Activated CD4-positive, alpha-beta T cell treated with anti-CD3 and anti-CD28 coated beads for 36 hours (primary cell): ENCODE results near the gene FARP1. TPM values are rescaled to one million over a fixed set of nuclear protein-coding genes. Genes with fewer than 3 reads are reported as not detected.
"Not testable (repeated sequence)": the region's sequence is repeated elsewhere in the genome, so short reads cannot be mapped to it uniquely, and the experiment has no call there.

Experiments used
- ATAC-seq: fragments of 200-7000 bp; cut with Tn5 transposase; one replicate; pipeline ENCODE4 v1.10.0; 2021; ENCODE audit warnings: mild to moderate bottlenecking, moderate library complexity
- CTCF ChIA-PET: fragments of 350-600 bp; sonication (Branson Sonifier 250); formaldehyde crosslinking; loops from one replicate; lab custom pipeline; 2021; ENCODE audit warnings: antibody characterized with exemption; lab: Charles Lee
- POLR2A ChIA-PET: fragments of 350-600 bp; sonication (Branson Sonifier 250); formaldehyde crosslinking; loops from one replicate; lab custom pipeline; 2021; ENCODE audit warnings: antibody characterized with exemption, inconsistent platforms; lab: Charles Lee
- DNase-seq: peaks from one replicate; pipeline ENCODE4 v3.0.0-alpha.2; 2020
- H3K27ac Mint-ChIP-seq: one replicate; pipeline ENCODE4 v1.8.0; 2021; ENCODE audit warnings: mixed read lengths
- H3K27me3 Mint-ChIP-seq: one replicate; pipeline ENCODE4 v1.8.0; 2021; ENCODE audit warnings: mixed read lengths
- H3K36me3 Mint-ChIP-seq: one replicate; pipeline ENCODE4 v1.8.0; 2021; ENCODE audit warnings: low read depth, mixed read lengths
- H3K4me1 Mint-ChIP-seq: one replicate; pipeline ENCODE4 v1.8.0; 2021; ENCODE audit warnings: mixed read lengths
- H3K4me3 Mint-ChIP-seq: one replicate; pipeline ENCODE4 v1.8.0; 2021; ENCODE audit warnings: mild to moderate bottlenecking, moderate library complexity, mixed read lengths
- H3K9me3 Mint-ChIP-seq: one replicate; pipeline ENCODE4 v1.8.0; 2021; ENCODE audit warnings: low read depth, mixed read lengths
- intact Hi-C, 2 experiments: fragments of 100-400 bp; cut with DNase I in 1 of 2; cut with micrococcal nuclease in 1 of 2; formaldehyde crosslinking; loops; one replicate each; pipeline versions ENCODE4 v1.14.2 to v1.15.1; 2022 to 2024; cut with DNase I, micrococcal nuclease
- total RNA-seq, 2 experiments: library from RNA; stranded (reverse); gene quantifications; one replicate each; pipeline ENCODE4 v1.2.3, GENCODE V29; 2021

Gene FARP1
- total RNA-seq, 2 experiments from 2014 or later = 0.25 to 0.40 TPM

DNA sequence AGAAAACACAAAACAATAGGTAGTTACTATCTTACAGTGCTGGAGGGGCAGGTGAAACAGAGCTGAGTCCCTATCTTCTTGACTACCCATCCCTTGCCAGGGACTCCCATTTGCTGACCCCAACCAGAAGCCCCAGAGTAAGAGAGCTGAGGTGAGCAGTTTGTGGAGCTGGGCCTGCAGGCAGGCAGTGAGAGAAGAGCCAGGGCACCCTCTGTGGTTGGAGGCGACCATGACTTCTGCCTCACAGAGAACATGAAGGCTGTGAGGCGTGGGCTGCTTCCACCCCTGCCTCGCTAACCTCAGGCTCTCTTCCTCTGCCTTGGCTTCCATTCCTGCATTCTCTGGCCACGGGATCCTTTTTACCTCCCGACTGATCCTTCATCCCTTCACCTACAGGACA is 81.7 kb downstream of the FARP1 start:
- ChIA-PET CTCF (no interaction called here), POLR2A (interaction anchor here (0.5 kb wide), 1 partner anchor 16 kb away, joined by 5 read pairs; no protein-coding TSS in a partner anchor)
- Mint-ChIP-seq H3K27me3 (peaks cover 4% of the 10 kb centered on the region), H3K27ac (no peak overlapping the region), H3K36me3 (no peaks in the 10 kb centered on the region), H3K9me3 (no peaks in the 10 kb centered on the region), H3K4me3 (no peak overlapping the region), H3K4me1 (no peaks in the 10 kb centered on the region)
- no peak for DNase-seq
- no peak for ATAC-seq
- intact Hi-C loops = no loop called here

DNA sequence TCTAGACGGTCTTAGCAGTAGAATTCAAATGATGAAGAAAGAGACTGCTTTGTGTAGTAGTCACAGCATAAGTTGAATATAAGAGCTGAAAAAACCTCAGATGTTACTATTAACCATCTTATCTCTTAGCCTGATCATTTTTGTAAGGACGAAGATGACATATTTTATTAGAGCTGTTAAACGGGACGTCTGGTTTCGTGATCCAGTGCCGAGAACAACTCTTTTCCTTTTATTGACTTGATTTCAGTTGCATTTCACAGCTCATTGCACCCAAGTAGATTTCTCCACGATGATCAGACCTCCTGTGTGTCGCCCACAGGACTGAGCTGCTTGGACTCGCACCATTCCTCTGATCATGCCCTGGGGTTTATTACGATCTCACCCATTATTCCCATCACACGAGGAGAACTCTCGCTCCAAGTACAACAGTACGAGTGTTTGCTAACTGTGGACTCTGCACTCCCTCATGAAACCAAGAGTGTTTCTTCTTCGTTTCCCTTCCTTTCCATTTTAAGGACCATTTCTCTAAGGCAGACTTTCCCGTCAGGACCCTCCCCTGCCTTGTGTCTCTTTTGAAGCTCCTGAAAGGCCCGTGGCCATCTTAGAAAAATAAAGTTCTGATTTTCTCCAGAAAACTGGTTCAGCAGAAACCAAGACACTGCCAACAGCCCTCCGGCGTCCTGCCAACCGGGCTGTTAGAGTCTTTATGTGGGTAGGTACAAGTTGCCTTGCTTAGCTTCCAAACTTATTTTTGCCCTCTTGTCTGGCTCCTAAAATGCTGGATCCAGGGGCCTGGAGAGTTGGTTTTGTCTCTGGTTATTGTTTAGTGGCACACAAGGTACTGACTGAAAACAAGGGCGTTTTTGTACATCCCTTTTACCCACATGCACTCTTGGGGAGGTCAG is 82.4 kb downstream of the FARP1 start:
- ChIA-PET CTCF (no interaction called here), POLR2A (interaction anchor here (0.5 kb wide), 1 partner anchor 17 kb away, joined by 5 read pairs; no protein-coding TSS in a partner anchor)
- Mint-ChIP-seq H3K4me3 (no peak overlapping the region), H3K4me1 (no peaks in the 10 kb centered on the region), H3K36me3 (no peaks in the 10 kb centered on the region), H3K27me3 (peaks cover 4% of the 10 kb centered on the region), H3K9me3 (no peaks in the 10 kb centered on the region), H3K27ac (no peak overlapping the region)
- intact Hi-C loops = no loop called here
- ATAC-seq (no peak), DNase-seq (no peak)

DNA sequence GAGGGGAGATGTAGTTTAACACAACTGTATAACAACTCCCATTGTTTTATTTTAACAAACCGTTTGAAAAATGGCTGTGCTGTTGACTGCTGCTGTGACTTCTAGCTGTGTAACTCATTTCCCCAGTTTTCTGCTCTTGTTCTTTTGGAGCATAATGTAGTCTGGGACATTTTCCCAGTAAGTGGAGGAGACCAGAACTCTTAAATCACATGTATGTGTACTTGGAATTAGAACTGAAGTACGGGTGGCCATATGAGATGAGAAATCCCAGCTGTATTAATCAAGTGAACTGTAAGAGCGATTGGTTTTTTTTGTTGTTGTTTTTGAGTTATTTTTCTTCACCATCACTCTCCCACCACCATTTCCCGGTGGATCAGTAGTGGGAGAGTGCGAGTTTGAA is 83.6 kb downstream of the FARP1 start:
- intact Hi-C loops = no loop called here
- ChIA-PET CTCF (no interaction called here), POLR2A (no interaction called here)
- Mint-ChIP-seq H3K27ac (no peak overlapping the region), H3K9me3 (peaks cover 3% of the 10 kb centered on the region), H3K4me3 (no peak overlapping the region), H3K36me3 (no peaks in the 10 kb centered on the region), H3K4me1 (no peaks in the 10 kb centered on the region), H3K27me3 (peaks cover 4% of the 10 kb centered on the region)
- DNase-seq (no peak), ATAC-seq (no peak)

DNA sequence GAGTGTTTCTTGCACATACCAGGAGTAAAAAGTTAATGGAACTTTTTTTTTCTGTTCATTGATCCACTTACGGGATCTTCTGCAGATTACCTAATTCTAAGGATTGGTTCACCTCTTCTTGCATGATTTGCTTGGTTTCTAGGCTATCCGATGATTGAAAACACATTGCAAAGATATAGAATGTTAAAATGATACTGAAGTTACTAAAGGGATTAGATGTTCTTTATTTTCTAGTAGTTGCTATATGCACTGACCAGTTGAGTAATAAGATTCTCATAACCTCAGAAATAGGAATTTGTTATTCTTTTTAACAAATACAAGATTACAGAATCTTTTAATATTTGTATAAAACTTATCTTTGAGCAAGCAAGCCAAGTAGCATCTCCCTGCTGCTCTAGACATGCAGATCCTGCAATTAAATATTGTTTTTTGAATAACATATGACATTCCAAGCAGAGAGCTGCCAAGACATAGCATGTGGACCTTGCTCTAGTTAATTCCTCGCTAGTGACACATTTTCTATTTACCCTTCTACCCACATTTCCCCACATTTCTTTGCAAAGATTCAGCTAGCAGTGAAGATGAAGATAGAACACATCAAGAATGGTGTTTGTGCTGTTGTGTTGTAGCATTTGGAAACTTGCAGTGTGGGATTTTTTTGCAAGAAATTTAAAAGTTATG is 85.9 kb downstream of the FARP1 start:
- POLR2A ChIA-PET = no interaction called here
- Mint-ChIP-seq H3K4me3 (no peak overlapping the region), H3K9me3 (peaks cover 3% of the 10 kb centered on the region), H3K36me3 (no peaks in the 10 kb centered on the region), H3K4me1 (no peaks in the 10 kb centered on the region), H3K27me3 (peaks cover 4% of the 10 kb centered on the region), H3K27ac (no peak overlapping the region)
- no peak for DNase-seq
- ATAC-seq = no peak
- intact Hi-C loops = no loop called here
- CTCF ChIA-PET = no interaction called here

DNA sequence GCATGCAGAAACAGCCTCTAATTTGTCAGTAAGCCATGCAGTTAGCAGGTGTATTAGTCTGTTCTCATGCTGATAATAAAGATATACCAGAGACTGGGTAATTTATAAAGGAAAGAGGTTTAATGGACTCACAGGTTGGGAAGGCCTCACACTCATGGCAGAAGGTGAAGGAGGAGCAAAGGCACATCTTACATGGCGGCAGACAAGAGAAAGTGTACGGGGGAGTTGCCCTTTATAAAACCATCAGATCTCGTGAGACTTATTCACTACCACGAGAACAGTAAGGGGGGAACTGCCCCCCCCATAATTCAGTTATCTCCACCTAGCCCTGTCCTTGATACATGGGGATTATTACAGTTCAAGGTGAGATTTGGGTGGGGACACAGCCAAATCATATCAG is 87.9 kb downstream of the FARP1 start:
- POLR2A ChIA-PET, DNase-seq, intact Hi-C loops, H3K27me3 Mint-ChIP-seq, H3K9me3 Mint-ChIP-seq, H3K4me3 Mint-ChIP-seq, H3K4me1 Mint-ChIP-seq, H3K27ac Mint-ChIP-seq, ATAC-seq, H3K36me3 Mint-ChIP-seq: not testable (repeated sequence)
- CTCF ChIA-PET = interaction anchor here (0.5 to 0.6 kb wide), 2 partner anchors 17 to 475 kb away, joined by 3 to 4 read pairs; no protein-coding TSS in a partner anchor

DNA sequence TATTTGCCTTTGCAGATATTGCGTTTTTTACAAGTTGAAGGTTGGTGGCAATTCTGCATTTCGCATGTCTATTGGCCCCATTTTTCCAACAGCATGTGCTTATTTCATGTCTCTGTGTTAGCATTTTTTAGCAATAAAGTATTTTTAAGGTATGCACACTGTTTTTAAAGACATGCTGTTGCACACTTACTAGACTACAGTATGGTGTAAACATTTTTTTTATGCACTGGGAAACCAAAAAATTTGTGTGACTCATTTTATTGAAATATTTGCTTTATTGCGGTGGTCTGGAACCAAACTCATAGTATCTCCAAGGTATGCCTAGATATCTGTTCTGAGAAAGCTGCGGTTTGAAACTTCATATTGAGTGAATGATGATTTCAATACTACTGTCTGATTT is 89.6 kb downstream of the FARP1 start:
- no peak for ATAC-seq
- POLR2A ChIA-PET = no interaction called here

DNA sequence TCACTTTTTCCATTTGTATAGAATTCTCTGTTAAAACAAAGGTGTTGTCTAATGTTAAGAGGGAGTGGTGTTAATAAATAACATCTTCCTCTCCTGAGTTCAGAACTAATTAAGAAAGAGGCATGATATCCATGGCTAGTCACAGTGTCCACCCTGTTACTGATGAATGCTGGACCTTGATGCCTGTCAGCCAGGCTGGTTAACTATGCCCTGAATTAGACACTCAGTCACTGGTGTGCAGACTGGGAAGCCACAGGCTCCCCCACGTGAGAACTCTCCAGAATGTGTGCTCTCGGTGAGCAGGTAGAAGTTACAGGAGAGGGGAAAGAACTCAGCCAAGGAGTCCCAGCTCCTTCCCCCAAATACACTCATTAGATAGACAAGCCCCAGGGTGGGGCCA is 90.2 kb downstream of the FARP1 start:
- intact Hi-C loops = no loop called here
- H3K36me3 Mint-ChIP-seq = no peaks in the 10 kb centered on the region
- no peaks in the 10 kb centered on the region for H3K4me1 Mint-ChIP-seq
- H3K27ac Mint-ChIP-seq = no peak overlapping the region
- H3K4me3 Mint-ChIP-seq = no peak overlapping the region
- CTCF ChIA-PET = interaction anchor here (0.7 kb wide), 1 partner anchor 48 kb away, joined by 3 read pairs; no protein-coding TSS in a partner anchor
- peaks cover 4% of the 10 kb centered on the region for H3K27me3 Mint-ChIP-seq
- DNase-seq = no peak
- POLR2A ChIA-PET = no interaction called here
- ATAC-seq = no peak
- H3K9me3 Mint-ChIP-seq = peaks cover 3% of the 10 kb centered on the region

More for the DNA sequence above, 89.6 kb downstream of the FARP1 start:
- H3K4me3 Mint-ChIP-seq = no peak overlapping the region
- intact Hi-C loops = no loop called here
- CTCF ChIA-PET = no interaction called here
- H3K9me3 Mint-ChIP-seq = peaks cover 3% of the 10 kb centered on the region
- H3K36me3 Mint-ChIP-seq = no peaks in the 10 kb centered on the region
- H3K27me3 Mint-ChIP-seq = peaks cover 4% of the 10 kb centered on the region
- H3K27ac Mint-ChIP-seq = no peak overlapping the region
- H3K4me1 Mint-ChIP-seq = no peaks in the 10 kb centered on the region
- DNase-seq = no peak

DNA sequence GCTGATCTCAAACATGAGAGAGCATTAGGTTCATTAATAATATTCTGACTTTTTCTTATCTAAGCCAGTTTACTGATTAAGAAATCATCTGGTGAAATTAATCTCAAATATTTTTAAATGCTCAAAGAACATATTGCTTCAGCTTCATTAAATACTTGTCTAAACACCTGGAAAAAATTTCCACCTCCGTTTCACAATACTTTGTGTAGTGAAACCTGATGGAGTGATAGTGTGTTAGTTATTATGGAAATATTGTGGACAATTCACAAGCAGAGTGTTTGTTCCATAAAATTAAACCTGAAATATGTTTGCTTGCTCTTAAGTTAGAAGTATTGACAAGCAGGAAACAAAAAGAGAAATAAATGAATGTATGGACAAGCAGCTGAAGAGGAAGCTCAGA is 91.5 kb downstream of the FARP1 start:
- DNase-seq (no peak), ATAC-seq (no peak)
- Mint-ChIP-seq H3K27me3 (peaks cover 2% of the 10 kb centered on the region), H3K27ac (no peak overlapping the region), H3K9me3 (peaks cover 3% of the 10 kb centered on the region), H3K4me3 (no peak overlapping the region), H3K36me3 (no peaks in the 10 kb centered on the region), H3K4me1 (no peaks in the 10 kb centered on the region)
- CTCF ChIA-PET = no interaction called here
- intact Hi-C loops = no loop called here
- POLR2A ChIA-PET = no interaction called here

DNA sequence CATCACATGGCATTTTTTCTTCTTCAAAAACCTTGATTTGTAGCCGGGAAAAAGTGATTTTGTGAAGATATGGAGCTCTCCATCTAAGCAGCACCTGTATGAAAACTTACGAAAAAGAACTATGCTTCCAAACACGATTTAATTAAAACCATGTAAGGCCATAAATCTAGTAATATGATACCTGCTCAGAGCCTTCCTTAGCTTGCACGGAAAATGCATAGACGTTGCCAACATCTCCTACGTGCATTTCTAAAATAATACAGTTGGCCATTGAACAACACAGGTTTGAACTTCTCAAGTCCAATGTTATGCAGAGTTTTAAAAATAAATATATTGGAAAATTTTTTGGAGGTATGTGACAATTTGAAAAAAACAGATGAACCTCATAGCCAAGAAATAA is 93.3 kb downstream of the FARP1 start:
- Mint-ChIP-seq H3K36me3 (no peaks in the 10 kb centered on the region), H3K4me1 (no peaks in the 10 kb centered on the region), H3K9me3 (no peaks in the 10 kb centered on the region), H3K4me3 (no peak overlapping the region), H3K27ac (no peak overlapping the region), H3K27me3 (peaks cover 2% of the 10 kb centered on the region)
- intact Hi-C loops = no loop called here
- ChIA-PET CTCF (no interaction called here), POLR2A (no interaction called here)
- no peak for DNase-seq
- ATAC-seq = no peak

DNA sequence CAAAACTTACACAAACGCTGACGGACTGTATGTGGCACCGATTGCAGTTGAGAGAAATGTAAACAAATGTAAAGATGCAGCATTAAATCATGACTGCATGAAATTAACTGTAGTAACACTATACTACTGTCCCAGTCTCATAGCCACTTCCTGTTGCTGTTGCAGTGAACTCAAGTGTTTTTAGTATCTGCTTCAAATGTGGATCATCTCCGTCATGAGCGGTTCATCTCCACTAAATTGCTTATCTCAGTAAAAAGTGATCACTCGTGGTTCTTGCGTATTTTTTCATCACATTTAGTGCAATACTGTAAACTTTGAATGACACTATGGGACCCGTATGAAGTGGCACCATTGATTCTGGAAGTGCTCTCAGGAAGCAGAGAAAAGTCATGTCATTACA is 94.4 kb downstream of the FARP1 start:
- no peak for ATAC-seq
- Mint-ChIP-seq H3K36me3 (no peaks in the 10 kb centered on the region), H3K27me3 (peaks cover 2% of the 10 kb centered on the region), H3K9me3 (no peaks in the 10 kb centered on the region), H3K27ac (no peak overlapping the region), H3K4me1 (no peaks in the 10 kb centered on the region), H3K4me3 (no peak overlapping the region)
- ChIA-PET CTCF (interaction anchor here (0.5 kb wide), 1 partner anchor 867 kb away, joined by 3 read pairs; no protein-coding TSS in a partner anchor), POLR2A (no interaction called here)
- intact Hi-C loops = no loop called here
- DNase-seq = no peak

DNA sequence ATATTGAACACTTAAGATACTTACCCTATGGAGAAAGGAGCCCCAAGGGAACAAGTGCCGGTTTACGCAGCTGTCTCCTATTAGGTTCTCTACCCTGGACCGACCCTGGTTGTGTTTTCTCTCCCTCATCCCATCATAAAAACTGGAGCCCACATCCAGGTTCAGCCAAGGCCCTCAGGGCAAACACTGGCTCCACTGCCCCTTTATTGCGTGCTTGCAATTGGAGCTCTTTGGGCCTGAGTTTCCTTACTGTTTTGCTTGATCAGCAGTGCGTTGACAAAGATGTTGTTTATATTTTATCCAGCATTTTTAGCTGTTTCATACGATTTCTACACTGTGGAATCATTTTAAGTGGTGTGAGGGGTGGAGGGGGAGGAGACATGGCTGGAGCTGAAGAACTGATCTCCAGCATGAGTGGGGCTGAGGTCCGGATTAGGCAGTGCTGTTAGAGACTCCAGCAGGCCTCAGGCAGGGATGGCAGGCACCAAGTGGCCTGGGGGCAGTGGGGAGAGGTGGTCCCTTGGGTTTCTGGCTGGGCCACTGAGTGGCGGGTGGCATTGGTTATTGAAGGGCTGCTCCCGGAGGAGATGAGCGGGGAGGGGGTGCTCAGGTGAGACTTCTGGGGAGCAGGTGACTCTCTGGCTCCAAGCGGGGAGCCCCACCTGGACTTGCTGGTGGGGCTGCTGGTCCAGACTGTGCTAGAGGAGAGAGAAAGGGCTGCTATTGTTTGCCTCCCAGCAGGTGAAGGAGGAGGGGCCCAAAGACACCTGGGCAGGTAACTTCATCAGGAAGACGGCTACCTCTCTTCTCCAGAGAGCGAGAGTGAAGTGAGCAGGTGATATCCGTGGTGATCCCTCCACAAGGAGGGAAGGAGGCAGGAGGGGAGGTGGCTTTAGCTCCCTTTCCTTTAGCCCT is 96.5 kb downstream of the FARP1 start:
- Mint-ChIP-seq H3K27ac (no peak overlapping the region), H3K9me3 (no peaks in the 10 kb centered on the region), H3K27me3 (peaks cover 2% of the 10 kb centered on the region), H3K36me3 (no peaks in the 10 kb centered on the region), H3K4me1 (no peaks in the 10 kb centered on the region), H3K4me3 (no peak overlapping the region)
- ATAC-seq (no peak), DNase-seq (no peak)
- intact Hi-C loops = no loop called here
- POLR2A ChIA-PET = no interaction called here
- CTCF ChIA-PET = interaction anchor here (0.8 kb wide), 1 partner anchor 500 kb away, joined by 3 read pairs; no protein-coding TSS in a partner anchor
